Islet precursor cell (in vitro differentiated cells): ENCODE results near the gene CRISPLD2.

Experiments
- DNase-seq: peaks from one replicate; pipeline ENCODE4 v3.0.0-alpha.2; 2018

The CRISPLD2 gene

GRCh38 chr16:84886497-84887090 is 66.8 kb downstream of the CRISPLD2 start:
- DNase-seq, result no peak

GRCh38 chr16:84887207-84887606 is 67.4 kb downstream of the CRISPLD2 start:
- no peak for DNase-seq

GRCh38 chr16:84888450-84888849 is 68.7 kb downstream of the CRISPLD2 start:
- DNase-seq, result no peak

GRCh38 chr16:84889066-84889465 is 69.3 kb downstream of the CRISPLD2 start:
- DNase-seq, result no peak

GRCh38 chr16:84890427-84890826 is 70.6 kb downstream of the CRISPLD2 start:
- DNase-seq, result no peak

GRCh38 chr16:84891149-84891795 is 71.5 kb downstream of the CRISPLD2 start:
- no peak for DNase-seq

GRCh38 chr16:84892097-84892496 is 72.3 kb downstream of the CRISPLD2 start:
- DNase-seq, result no peak

GRCh38 chr16:84893467-84893848 is 73.7 kb downstream of the CRISPLD2 start:
- no peak for DNase-seq

- DNase-seq, result no peak
Observed at GRCh38 chr16:84893849-84894599, 74.2 kb downstream of the CRISPLD2 start.

GRCh38 chr16:84895016-84895415 is 75.2 kb downstream of the CRISPLD2 start:
- no peak for DNase-seq

- no peak for DNase-seq
Observed at GRCh38 chr16:84896847-84897246, 77.1 kb downstream of the CRISPLD2 start.

GRCh38 chr16:84897911-84898377 is 78.2 kb downstream of the CRISPLD2 start:
- no peak for DNase-seq

GRCh38 chr16:84898447-84898846 is 78.7 kb downstream of the CRISPLD2 start:
- no peak for DNase-seq

- no peak for DNase-seq
Observed at GRCh38 chr16:84899414-84899813, 79.6 kb downstream of the CRISPLD2 start.

GRCh38 chr16:84905965-84906460 is 86.2 kb downstream of the CRISPLD2 start:
- no peak for DNase-seq

- no peak for DNase-seq
Observed at GRCh38 chr16:84907051-84907450, 87.3 kb downstream of the CRISPLD2 start.

GRCh38 chr16:84907575-84907974 is 87.8 kb downstream of the CRISPLD2 start:
- no peak for DNase-seq

GRCh38 chr16:84909476-84910085 is 89.8 kb downstream of the CRISPLD2 start:
- no peak for DNase-seq

- DNase-seq, result no peak
Observed at GRCh38 chr16:84911486-84912216, 91.9 kb downstream of the CRISPLD2 start.

GRCh38 chr16:84913315-84913714 is 93.5 kb downstream of the CRISPLD2 start:
- DNase-seq, result no peak

GRCh38 chr16:84914273-84914672 is 94.5 kb downstream of the CRISPLD2 start:
- no peak for DNase-seq

GRCh38 chr16:84916178-84916577 is 96.4 kb downstream of the CRISPLD2 start:
- no peak for DNase-seq

GRCh38 chr16:84916850-84917249 is 97.1 kb downstream of the CRISPLD2 start:
- DNase-seq, result no peak
